Umbilical cord (tissue), 2 donors: ENCODE measurements around the gene SMTNL1. TPM values are rescaled to one million over a fixed set of nuclear protein-coding genes. Genes with fewer than 3 reads are reported as not detected.

Source experiments
- DNase-seq: peaks from one replicate; pipeline ENCODE4 v3.0.0-alpha.2; 2015; ENCODE audit warnings: low spot score
- total RNA-seq: library from RNA; depleted of rRNA; stranded (reverse); fragments of >200 nt; gene quantifications from one replicate; pipeline ENCODE4 v1.2.3, GENCODE V29; 2014; ENCODE audit warnings: low replicate concordance; ENCODE audit not compliant: insufficient read depth

The SMTNL1 gene
- total RNA-seq, 1 donor from 2014 or later: not detected

- no peak for DNase-seq
These were observed 7.2 kb downstream of the SMTNL1 start for GRCh38 chr11:57544566-57544965.

- DNase-seq: no peak
These were observed 8.5 kb downstream of the SMTNL1 start for GRCh38 chr11:57545883-57546282.

GRCh38 chr11:57546451-57546850 is 9.1 kb downstream of the SMTNL1 start:
- DNase-seq: no peak

GRCh38 chr11:57546869-57547475 is 9.6 kb downstream of the SMTNL1 start:
- no peak for DNase-seq

GRCh38 chr11:57547854-57548377 is 10.5 kb downstream of the SMTNL1 start:
- no peak for DNase-seq

GRCh38 chr11:57549983-57550382 is 12.6 kb downstream of the SMTNL1 start:
- no peak for DNase-seq

GRCh38 chr11:57551941-57552340 is 14.5 kb downstream of the SMTNL1 start:
- no peak for DNase-seq

- no peak for DNase-seq
These were observed 15.1 kb downstream of the SMTNL1 start for GRCh38 chr11:57552479-57552878.

- no peak for DNase-seq
These were observed 18.0 kb downstream of the SMTNL1 start for GRCh38 chr11:57555393-57555792.

- no peak for DNase-seq
These were observed 18.6 kb downstream of the SMTNL1 start for GRCh38 chr11:57556041-57556440.

- DNase-seq: no peak
These were observed 22.8 kb downstream of the SMTNL1 start for GRCh38 chr11:57560146-57560545.

- DNase-seq: no peak
These were observed 25.2 kb downstream of the SMTNL1 start for GRCh38 chr11:57562596-57562995.

- peak; percentile 64 for DNase-seq
These were observed 28.9 kb downstream of the SMTNL1 start for GRCh38 chr11:57566005-57566904.

- no peak for DNase-seq
These were observed 29.6 kb downstream of the SMTNL1 start for GRCh38 chr11:57566905-57567514.

GRCh38 chr11:57567515-57568329 is 30.3 kb downstream of the SMTNL1 start, which contains the start of gene UBE2L6:
Gene UBE2L6 (minus strand): TSS chr11:57567672. CDS start chr11:57567611, 61 bp downstream.
- peak; percentile 55 for DNase-seq

- DNase-seq: peak; percentile 81
These were observed 31.0 kb downstream of the SMTNL1 start for GRCh38 chr11:57568330-57568766.

- DNase-seq: no peak
These were observed 34.2 kb downstream of the SMTNL1 start for GRCh38 chr11:57571606-57572005.

GRCh38 chr11:57574061-57574460 is 36.7 kb downstream of the SMTNL1 start:
- DNase-seq: no peak

GRCh38 chr11:57584341-57584740 is 46.9 kb downstream of the SMTNL1 start:
- no peak for DNase-seq

- no peak for DNase-seq
These were observed 47.9 kb downstream of the SMTNL1 start for GRCh38 chr11:57585301-57585700.

GRCh38 chr11:57586711-57587245 is 49.4 kb downstream of the SMTNL1 start:
- no peak for DNase-seq
